DOHH2 (cell line): ENCODE measurements around the gene SGF29.

Source experiments
- H3F3A ChIP-seq: fragments of 200-600 bp; sonication (generic), shearing (Covaris generic); 2 replicates; pipeline ENCODE4 v1.6.0; 2016; ENCODE audit warnings: antibody characterized with exemption, mild to moderate bottlenecking; ENCODE audit not compliant: control insufficient read depth, insufficient read depth
- H3K27ac ChIP-seq: fragments of 200-600 bp; sonication (generic); 2 replicates; pipeline ENCODE4 v1.5.1; 2014; ENCODE audit warnings: low read depth, mild to moderate bottlenecking, low read length, moderate library complexity
- H3K27me3 ChIP-seq: fragments of 200-600 bp; sonication (generic); 2 replicates; pipeline ENCODE4 v1.6.1; 2014; ENCODE audit warnings: mild to moderate bottlenecking, low read length, mixed read lengths; ENCODE audit not compliant: control insufficient read depth
- H3K36me3 ChIP-seq: fragments of 200-600 bp; sonication (generic); 2 replicates; pipeline ENCODE4 v1.6.1; 2014; ENCODE audit warnings: mild to moderate bottlenecking, low read length, moderate library complexity, mixed read lengths; ENCODE audit not compliant: control insufficient read depth
- H3K4me1 ChIP-seq: fragments of 200-600 bp; sonication (generic); 2 replicates; pipeline ENCODE4 v1.6.1; 2014; ENCODE audit warnings: mild to moderate bottlenecking, low read length, mixed read lengths; ENCODE audit not compliant: control insufficient read depth
- H3K4me2 ChIP-seq: fragments of 200-600 bp; sonication (generic); 2 replicates; pipeline ENCODE4 v1.6.0; 2014; ENCODE audit warnings: mild to moderate bottlenecking, low read length, moderate library complexity
- H3K4me3 ChIP-seq: fragments of 200-600 bp; sonication (generic); 2 replicates; pipeline ENCODE4 v1.5.1; 2014; ENCODE audit warnings: mild to moderate bottlenecking, low read length, mixed read lengths
- H3K79me2 ChIP-seq: fragments of 200-600 bp; sonication (generic); 2 replicates; pipeline ENCODE4 v1.6.1; 2014; ENCODE audit warnings: mild to moderate bottlenecking, low read length, mixed read lengths; ENCODE audit not compliant: control insufficient read depth
- H3K9me2 ChIP-seq: fragments of 200-600 bp; sonication (generic); replicated peaks from 2 replicates; pipeline ENCODE4 v1.6.1; 2014; ENCODE audit warnings: mild to moderate bottlenecking, low read length, mixed read lengths; ENCODE audit not compliant: control insufficient read depth
- H3K9me3 ChIP-seq: fragments of 200-600 bp; sonication (generic); 2 replicates; pipeline ENCODE4 v1.6.1; 2014; ENCODE audit warnings: antibody characterized with exemption, low read length, mixed read lengths; ENCODE audit not compliant: control insufficient read depth, insufficient read depth
- H4K20me1 ChIP-seq: fragments of 200-600 bp; sonication (generic); 2 replicates; pipeline ENCODE4 v1.6.0; 2014; ENCODE audit warnings: low read depth, mild to moderate bottlenecking, antibody characterized with exemption, low read length, moderate library complexity; ENCODE audit not compliant: control insufficient read depth, insufficient read depth
- CTCF ChIP-seq: fragments of 200-600 bp; sonication (generic); IDR thresholded peaks from one replicate; pipeline ENCODE4 v1.5.1; 2014; ENCODE audit warnings: antibody characterized with exemption, mild to moderate bottlenecking, low read depth, low read length; ENCODE audit not compliant: poor library complexity, severe bottlenecking
- EZH2phosphoT487 ChIP-seq: fragments of 200-600 bp; sonication (generic); IDR thresholded peaks from 2 replicates; pipeline ENCODE4 v1.6.1; 2017; ENCODE audit warnings: borderline replicate concordance, mild to moderate bottlenecking, antibody characterized with exemption, low read length, moderate library complexity, mixed read lengths

Gene SGF29

GRCh38 chr16:28602529-28602928 is 48.8 kb downstream of the SGF29 start:
- H3K79me2 ChIP-seq = no peaks in the 10 kb centered on the region
- TF ChIP-seq EZH2phosphoT487 (no peak), CTCF (no peak)

GRCh38 chr16:28603381-28604185 is 49.9 kb downstream of the SGF29 start:
- Histone ChIP-seq H4K20me1 (no peaks in the 10 kb centered on the region), H3K4me3 (no peak overlapping the region), H3K9me3 (no peaks in the 10 kb centered on the region), H3K4me1 (peaks cover 12% of the 10 kb centered on the region), H3K9me2 (no peaks in the 10 kb centered on the region), H3K4me2 (no peak overlapping the region), H3F3A (peaks cover 18% of the 10 kb centered on the region), H3K79me2 (no peaks in the 10 kb centered on the region), H3K36me3 (peaks cover 15% of the 10 kb centered on the region; the same call in 1 of the 2 replicates), H3K27ac (no peak overlapping the region), H3K27me3 (no peaks in the 10 kb centered on the region)
- TF ChIP-seq EZH2phosphoT487 (no peak), CTCF (no peak)

More at GRCh38 chr16:28602529-28602928, 48.8 kb downstream of the SGF29 start:
- Histone ChIP-seq H3K36me3 (peaks cover 11% of the 10 kb centered on the region; the same call in 1 of the 2 replicates), H3K4me2 (peak overlapping the region; percentile 34), H3K9me3 (no peaks in the 10 kb centered on the region), H3F3A (peaks cover 18% of the 10 kb centered on the region), H3K27ac (no peak overlapping the region), H3K4me1 (peaks cover 19% of the 10 kb centered on the region), H3K4me3 (no peak overlapping the region), H4K20me1 (no peaks in the 10 kb centered on the region), H3K9me2 (no peaks in the 10 kb centered on the region), H3K27me3 (no peaks in the 10 kb centered on the region)

GRCh38 chr16:28604186-28604565 is 50.5 kb downstream of the SGF29 start:
- Histone ChIP-seq H3K36me3 (peaks cover 18% of the 10 kb centered on the region), H3K4me3 (no peak overlapping the region), H3K27me3 (no peaks in the 10 kb centered on the region), H3K4me2 (no peak overlapping the region), H4K20me1 (no peaks in the 10 kb centered on the region), H3K9me2 (no peaks in the 10 kb centered on the region), H3K79me2 (no peaks in the 10 kb centered on the region), H3K9me3 (no peaks in the 10 kb centered on the region), H3K27ac (no peak overlapping the region), H3F3A (peaks cover 18% of the 10 kb centered on the region), H3K4me1 (peaks cover 12% of the 10 kb centered on the region)
- TF ChIP-seq EZH2phosphoT487 = no peak
- TF ChIP-seq CTCF = no peak
